ENCODE measurements around the gene SPSB4.

Gene SPSB4

GRCh38 chr3:141071681-141072260 lies 20.6 kb downstream of the SPSB4 start:
- Histone ChIP-seq H3K4me1 (ENCODE audit: low read length) (no peaks in the 10 kb centered on the region), H3K9me2 (replicated peaks; ENCODE audit: insufficient read depth, low read length) (no peaks in the 10 kb centered on the region), H2AFZ (ENCODE audit: low read length) (no peak overlapping the region), H3K9me3 (replicated peaks; ENCODE audit: insufficient read depth, low read length) (no peaks in the 10 kb centered on the region), H3K79me2 (ENCODE audit: low read length) (no peaks in the 10 kb centered on the region), H3K27me3 (replicated peaks; ENCODE audit: insufficient read depth, low read length) (no peaks in the 10 kb centered on the region), H3K4me2 (ENCODE audit: low read depth, low read length) (no peak overlapping the region), H3K9ac (ENCODE audit: low read length) (no peak overlapping the region), H4K20me1 (ENCODE audit: insufficient read depth, low read length) (no peaks in the 10 kb centered on the region), H3K27ac (ENCODE audit: low read length) (no peak overlapping the region), H3K36me3 (replicated peaks; ENCODE audit: insufficient read depth, low read length) (no peaks in the 10 kb centered on the region), H3F3A (ENCODE audit: insufficient read depth, low read length) (no peaks in the 10 kb centered on the region), H3K4me3 (ENCODE audit: low read length) (no peak overlapping the region)
- TF ChIP-seq EZH2 (optimal IDR thresholded peaks at IDR 0.05; ENCODE audit: low read depth, low read length): no peak
- TF ChIP-seq CTCF (IDR thresholded peaks at IDR 0.05; ENCODE audit: low read length): no peak
- TF ChIP-seq EZH2phosphoT487 (IDR thresholded peaks at IDR 0.05; ENCODE audit: low read length): no peak
- DNase-seq: no peak

- TF ChIP-seq EZH2phosphoT487 (IDR thresholded peaks at IDR 0.05; ENCODE audit: low read length) (no peak), CTCF (IDR thresholded peaks at IDR 0.05; ENCODE audit: low read length) (no peak), EZH2 (optimal IDR thresholded peaks at IDR 0.05; ENCODE audit: low read depth, low read length) (no peak)
- no peaks in the 10 kb centered on the region for H3F3A ChIP-seq (ENCODE audit: insufficient read depth, low read length)
- H3K9ac ChIP-seq (ENCODE audit: low read length): no peak overlapping the region
- no peaks in the 10 kb centered on the region for H3K27me3 ChIP-seq (replicated peaks; ENCODE audit: insufficient read depth, low read length)
- no peak overlapping the region for H3K4me2 ChIP-seq (ENCODE audit: low read depth, low read length)
- H2AFZ ChIP-seq (ENCODE audit: low read length): no peak overlapping the region
- no peak for DNase-seq
- no peak overlapping the region for H3K4me3 ChIP-seq (ENCODE audit: low read length)
- no peaks in the 10 kb centered on the region for H3K9me3 ChIP-seq (replicated peaks; ENCODE audit: insufficient read depth, low read length)
- no peaks in the 10 kb centered on the region for H4K20me1 ChIP-seq (ENCODE audit: insufficient read depth, low read length)
- no peak overlapping the region for H3K27ac ChIP-seq (ENCODE audit: low read length)
- H3K4me1 ChIP-seq (ENCODE audit: low read length): no peaks in the 10 kb centered on the region
- no peaks in the 10 kb centered on the region for H3K36me3 ChIP-seq (replicated peaks; ENCODE audit: insufficient read depth, low read length)
- no peaks in the 10 kb centered on the region for H3K9me2 ChIP-seq (replicated peaks; ENCODE audit: insufficient read depth, low read length)
- H3K79me2 ChIP-seq (ENCODE audit: low read length): no peaks in the 10 kb centered on the region
These were observed 21.8 kb downstream of the SPSB4 start for GRCh38 chr3:141072950-141073349.

GRCh38 chr3:141073580-141073979 lies 22.4 kb downstream of the SPSB4 start:
- Histone ChIP-seq H3K9ac (ENCODE audit: low read length) (no peak overlapping the region), H3K4me2 (ENCODE audit: low read depth, low read length) (no peak overlapping the region), H3K79me2 (ENCODE audit: low read length) (no peaks in the 10 kb centered on the region), H3K36me3 (replicated peaks; ENCODE audit: insufficient read depth, low read length) (no peaks in the 10 kb centered on the region), H3K9me2 (replicated peaks; ENCODE audit: insufficient read depth, low read length) (no peaks in the 10 kb centered on the region), H3K9me3 (replicated peaks; ENCODE audit: insufficient read depth, low read length) (no peaks in the 10 kb centered on the region), H3K4me3 (ENCODE audit: low read length) (no peak overlapping the region), H3K27me3 (replicated peaks; ENCODE audit: insufficient read depth, low read length) (no peaks in the 10 kb centered on the region), H4K20me1 (ENCODE audit: insufficient read depth, low read length) (no peaks in the 10 kb centered on the region), H3F3A (ENCODE audit: insufficient read depth, low read length) (no peaks in the 10 kb centered on the region), H2AFZ (ENCODE audit: low read length) (no peak overlapping the region), H3K27ac (ENCODE audit: low read length) (no peak overlapping the region), H3K4me1 (ENCODE audit: low read length) (no peaks in the 10 kb centered on the region)
- TF ChIP-seq EZH2phosphoT487 (IDR thresholded peaks at IDR 0.05; ENCODE audit: low read length) (no peak), CTCF (IDR thresholded peaks at IDR 0.05; ENCODE audit: low read length) (no peak), EZH2 (optimal IDR thresholded peaks at IDR 0.05; ENCODE audit: low read depth, low read length) (no peak)
- DNase-seq: no peak

Data from MM.1S (cell line).